Measurements from ENCODE around the gene JTB. TPM values are rescaled to one million over a fixed set of nuclear protein-coding genes. Genes with fewer than 3 reads are reported as not detected.

JTB gene
- total and polyA plus RNA-seq, 9 of the 15 experiments (the other 6 are each of a cell fraction or from before 2014, with no cell fraction given) = 24.7 to 308 (median 151) TPM

DNA sequence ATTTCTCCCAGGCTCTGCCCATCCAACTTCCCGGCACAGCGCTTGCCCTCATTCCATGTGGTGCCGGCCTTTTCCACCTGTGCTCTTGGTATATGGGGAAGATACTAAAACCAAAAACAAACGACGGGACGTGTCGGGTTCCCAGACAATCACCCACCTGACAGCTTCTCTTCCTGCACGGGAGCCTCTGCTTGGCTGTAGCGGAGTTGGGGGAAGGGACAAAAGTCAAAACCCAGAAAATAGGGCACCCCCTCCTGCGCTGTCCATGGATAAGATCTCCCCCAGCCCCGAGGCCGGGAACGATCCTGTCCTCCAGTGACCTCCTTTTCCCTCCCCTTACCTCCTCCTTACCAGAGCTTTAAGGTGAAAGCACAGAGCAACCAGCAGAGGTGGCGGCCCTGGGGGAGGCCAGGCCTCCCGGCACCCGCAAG is 640 bp downstream of the JTB start (continued):
- TF ChIP-seq, protein P1, sequence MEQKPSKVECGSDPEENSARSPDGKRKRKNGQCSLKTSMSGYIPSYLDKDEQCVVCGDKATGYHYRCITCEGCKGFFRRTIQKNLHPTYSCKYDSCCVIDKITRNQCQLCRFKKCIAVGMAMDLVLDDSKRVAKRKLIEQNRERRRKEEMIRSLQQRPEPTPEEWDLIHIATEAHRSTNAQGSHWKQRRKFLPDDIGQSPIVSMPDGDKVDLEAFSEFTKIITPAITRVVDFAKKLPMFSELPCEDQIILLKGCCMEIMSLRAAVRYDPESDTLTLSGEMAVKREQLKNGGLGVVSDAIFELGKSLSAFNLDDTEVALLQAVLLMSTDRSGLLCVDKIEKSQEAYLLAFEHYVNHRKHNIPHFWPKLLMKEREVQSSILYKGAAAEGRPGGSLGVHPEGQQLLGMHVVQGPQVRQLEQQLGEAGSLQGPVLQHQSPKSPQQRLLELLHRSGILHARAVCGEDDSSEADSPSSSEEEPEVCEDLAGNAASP (IDR thresholded peaks at IDR 0.05) = no peak; the same call in 1 of the 2 replicates
- TF ChIP-seq PHTF2 (CRISPR knock-in tag; IDR thresholded peaks at IDR 0.05) (no peak), RBM14 (IDR thresholded peaks at IDR 0.05; ENCODE audit: borderline replicate concordance, insufficient read depth, low read depth, low read length) (no peak), MAZ (CRISPR knock-in tag; conservative IDR thresholded peaks at IDR 0.05 in 1 of 2, IDR thresholded peaks at IDR 0.05 in 1 of 2) (no peak), MBD2 (IDR thresholded peaks at IDR 0.05; ENCODE audit: borderline replicate concordance, low read depth) (no peak), ESRRB (CRISPR knock-in tag; IDR thresholded peaks at IDR 0.05; ENCODE audit: borderline replicate concordance) (no peak), ZNF75A (CRISPR knock-in tag; IDR thresholded peaks at IDR 0.05) (no peak), ZBTB1 (CRISPR knock-in tag; IDR thresholded peaks at IDR 0.05; ENCODE audit: borderline replicate concordance, low read depth) (peak; percentile 63; the same call in 1 of the 2 replicates), CHD1 (IDR thresholded peaks at IDR 0.05; ENCODE audit: low read length) (peak; percentile 77), CHD4 (IDR thresholded peaks at IDR 0.05; ENCODE audit: insufficient read depth, insufficient replicate concordance, low read depth, low read length, poor library complexity, severe bottlenecking) (no peak), YBX1 (IDR thresholded peaks at IDR 0.05) (no peak), KAT7 (CRISPR knock-in tag; IDR thresholded peaks at IDR 0.05; ENCODE audit: borderline replicate concordance) (0 out of 2 replicates have a peak, but pooled peaks have one; percentile 52), CREM (IDR thresholded peaks at IDR 0.05; ENCODE audit: low read depth) (no peak)
- TF ChIP-seq, protein P2, sequence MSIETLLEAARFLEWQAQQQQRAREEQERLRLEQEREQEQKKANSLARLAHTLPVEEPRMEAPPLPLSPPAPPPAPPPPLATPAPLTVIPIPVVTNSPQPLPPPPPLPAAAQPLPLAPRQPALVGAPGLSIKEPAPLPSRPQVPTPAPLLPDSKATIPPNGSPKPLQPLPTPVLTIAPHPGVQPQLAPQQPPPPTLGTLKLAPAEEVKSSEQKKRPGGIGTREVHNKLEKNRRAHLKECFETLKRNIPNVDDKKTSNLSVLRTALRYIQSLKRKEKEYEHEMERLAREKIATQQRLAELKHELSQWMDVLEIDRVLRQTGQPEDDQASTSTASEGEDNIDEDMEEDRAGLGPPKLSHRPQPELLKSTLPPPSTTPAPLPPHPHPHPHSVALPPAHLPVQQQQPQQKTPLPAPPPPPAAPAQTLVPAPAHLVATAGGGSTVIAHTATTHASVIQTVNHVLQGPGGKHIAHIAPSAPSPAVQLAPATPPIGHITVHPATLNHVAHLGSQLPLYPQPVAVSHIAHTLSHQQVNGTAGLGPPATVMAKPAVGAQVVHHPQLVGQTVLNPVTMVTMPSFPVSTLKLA (conservative IDR thresholded peaks at IDR 0.05) = peak in 1 of 2 experiments; percentile 53; a peak in 2 of 4 replicates
- TF ChIP-seq, protein P3, sequence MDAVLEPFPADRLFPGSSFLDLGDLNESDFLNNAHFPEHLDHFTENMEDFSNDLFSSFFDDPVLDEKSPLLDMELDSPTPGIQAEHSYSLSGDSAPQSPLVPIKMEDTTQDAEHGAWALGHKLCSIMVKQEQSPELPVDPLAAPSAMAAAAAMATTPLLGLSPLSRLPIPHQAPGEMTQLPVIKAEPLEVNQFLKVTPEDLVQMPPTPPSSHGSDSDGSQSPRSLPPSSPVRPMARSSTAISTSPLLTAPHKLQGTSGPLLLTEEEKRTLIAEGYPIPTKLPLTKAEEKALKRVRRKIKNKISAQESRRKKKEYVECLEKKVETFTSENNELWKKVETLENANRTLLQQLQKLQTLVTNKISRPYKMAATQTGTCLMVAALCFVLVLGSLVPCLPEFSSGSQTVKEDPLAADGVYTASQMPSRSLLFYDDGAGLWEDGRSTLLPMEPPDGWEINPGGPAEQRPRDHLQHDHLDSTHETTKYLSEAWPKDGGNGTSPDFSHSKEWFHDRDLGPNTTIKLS (IDR thresholded peaks at IDR 0.05; ENCODE audit: borderline replicate concordance, low read depth) = no peak
- TF ChIP-seq, protein P4, sequence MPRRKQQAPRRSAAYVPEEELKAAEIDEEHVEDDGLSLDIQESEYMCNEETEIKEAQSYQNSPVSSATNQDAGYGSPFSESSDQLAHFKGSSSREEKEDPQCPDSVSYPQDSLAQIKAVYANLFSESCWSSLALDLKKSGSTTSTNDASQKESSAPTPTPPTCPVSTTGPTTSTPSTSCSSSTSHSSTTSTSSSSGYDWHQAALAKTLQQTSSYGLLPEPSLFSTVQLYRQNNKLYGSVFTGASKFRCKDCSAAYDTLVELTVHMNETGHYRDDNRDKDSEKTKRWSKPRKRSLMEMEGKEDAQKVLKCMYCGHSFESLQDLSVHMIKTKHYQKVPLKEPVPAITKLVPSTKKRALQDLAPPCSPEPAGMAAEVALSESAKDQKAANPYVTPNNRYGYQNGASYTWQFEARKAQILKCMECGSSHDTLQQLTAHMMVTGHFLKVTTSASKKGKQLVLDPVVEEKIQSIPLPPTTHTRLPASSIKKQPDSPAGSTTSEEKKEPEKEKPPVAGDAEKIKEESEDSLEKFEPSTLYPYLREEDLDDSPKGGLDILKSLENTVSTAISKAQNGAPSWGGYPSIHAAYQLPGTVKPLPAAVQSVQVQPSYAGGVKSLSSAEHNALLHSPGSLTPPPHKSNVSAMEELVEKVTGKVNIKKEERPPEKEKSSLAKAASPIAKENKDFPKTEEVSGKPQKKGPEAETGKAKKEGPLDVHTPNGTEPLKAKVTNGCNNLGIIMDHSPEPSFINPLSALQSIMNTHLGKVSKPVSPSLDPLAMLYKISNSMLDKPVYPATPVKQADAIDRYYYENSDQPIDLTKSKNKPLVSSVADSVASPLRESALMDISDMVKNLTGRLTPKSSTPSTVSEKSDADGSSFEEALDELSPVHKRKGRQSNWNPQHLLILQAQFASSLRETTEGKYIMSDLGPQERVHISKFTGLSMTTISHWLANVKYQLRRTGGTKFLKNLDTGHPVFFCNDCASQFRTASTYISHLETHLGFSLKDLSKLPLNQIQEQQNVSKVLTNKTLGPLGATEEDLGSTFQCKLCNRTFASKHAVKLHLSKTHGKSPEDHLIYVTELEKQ (CRISPR knock-in tag; IDR thresholded peaks at IDR 0.05) = no peak
